GM21737 (cell line): Measurements from ENCODE around the gene BTNL8.
"Not testable (repeated sequence)": the region's sequence is repeated elsewhere in the genome, so short reads cannot be mapped to it uniquely, and the experiment has no call there.

Source experiments
- ATAC-seq: cut with Tn5 transposase; IDR thresholded peaks from one replicate; pipeline ENCODE4 v1.9.1; 2021; ENCODE audit warnings: mild to moderate bottlenecking, moderate library complexity; ENCODE audit not compliant: unreplicated experiment

Gene BTNL8

GRCh38 chr5:180874804-180875582, 24.0 kb upstream of the BTNL8 start:
- no peak for ATAC-seq

- no peak for ATAC-seq
These were observed 23.0 kb upstream of the BTNL8 start for GRCh38 chr5:180875860-180876426.

- not testable (repeated sequence) for ATAC-seq
These were observed 13.0 kb upstream of the BTNL8 start for GRCh38 chr5:180885845-180886529.

DNA sequence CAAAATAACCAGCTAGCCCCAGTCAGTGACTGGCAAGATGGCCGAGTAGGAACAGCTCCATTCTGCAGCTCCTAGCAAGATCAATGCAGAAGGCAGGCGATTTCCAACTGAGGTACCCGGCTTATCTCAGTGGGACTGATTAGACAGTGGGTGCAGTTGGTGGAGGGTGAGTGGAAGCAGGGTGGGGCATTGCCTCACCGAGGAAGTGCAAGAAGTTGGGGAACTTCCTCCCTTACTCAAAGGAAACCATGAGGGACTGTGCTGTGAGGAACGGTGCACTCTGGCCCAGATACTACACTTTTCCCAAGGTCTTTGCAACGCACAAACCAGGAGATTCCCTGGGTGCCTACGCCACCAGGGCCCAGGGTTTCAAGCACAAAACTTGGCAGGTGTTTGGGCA, 9.6 kb upstream of the BTNL8 start:
- no peak for ATAC-seq

- not testable (repeated sequence) for ATAC-seq
These were observed 3.6 kb upstream of the BTNL8 start for GRCh38 chr5:180895330-180895729.

DNA sequence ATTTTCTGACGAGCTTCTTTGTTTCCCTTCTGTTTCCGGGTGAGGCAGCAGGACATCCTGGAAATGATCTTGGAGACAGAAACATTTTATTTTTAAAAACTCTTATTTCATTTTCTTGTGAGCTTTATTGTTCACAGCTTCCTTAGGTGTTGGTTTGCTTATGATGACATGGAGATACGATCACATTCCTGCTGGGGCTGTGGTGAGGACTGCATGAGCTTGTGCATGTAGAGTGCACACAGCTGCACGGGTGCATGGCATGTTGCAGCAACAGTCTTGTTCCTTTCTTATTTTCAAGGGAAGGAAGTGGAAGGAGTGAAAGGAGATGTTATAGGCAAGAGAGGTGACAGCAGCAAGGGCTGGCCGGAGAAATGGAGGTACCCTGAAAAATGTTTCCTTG, 1.2 kb downstream of the BTNL8 start:
- no peak for ATAC-seq

GRCh38 chr5:180901319-180902009, 2.5 kb downstream of the BTNL8 start:
- ATAC-seq, result no peak

DNA sequence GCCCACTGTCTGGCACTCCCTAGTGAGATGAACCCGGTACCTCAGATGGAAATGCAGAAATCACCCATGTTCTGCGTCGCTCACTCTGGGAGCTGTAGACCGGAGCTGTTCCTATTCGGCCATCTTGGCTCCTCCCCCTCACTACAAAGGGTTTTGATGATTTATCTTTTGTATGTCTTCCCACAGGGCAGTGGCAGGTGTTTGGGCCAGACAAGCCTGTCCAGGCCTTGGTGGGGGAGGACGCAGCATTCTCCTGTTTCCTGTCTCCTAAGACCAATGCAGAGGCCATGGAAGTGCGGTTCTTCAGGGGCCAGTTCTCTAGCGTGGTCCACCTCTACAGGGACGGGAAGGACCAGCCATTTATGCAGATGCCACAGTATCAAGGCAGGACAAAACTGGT, 9.4 kb downstream of the BTNL8 start:
- no peak for ATAC-seq

DNA sequence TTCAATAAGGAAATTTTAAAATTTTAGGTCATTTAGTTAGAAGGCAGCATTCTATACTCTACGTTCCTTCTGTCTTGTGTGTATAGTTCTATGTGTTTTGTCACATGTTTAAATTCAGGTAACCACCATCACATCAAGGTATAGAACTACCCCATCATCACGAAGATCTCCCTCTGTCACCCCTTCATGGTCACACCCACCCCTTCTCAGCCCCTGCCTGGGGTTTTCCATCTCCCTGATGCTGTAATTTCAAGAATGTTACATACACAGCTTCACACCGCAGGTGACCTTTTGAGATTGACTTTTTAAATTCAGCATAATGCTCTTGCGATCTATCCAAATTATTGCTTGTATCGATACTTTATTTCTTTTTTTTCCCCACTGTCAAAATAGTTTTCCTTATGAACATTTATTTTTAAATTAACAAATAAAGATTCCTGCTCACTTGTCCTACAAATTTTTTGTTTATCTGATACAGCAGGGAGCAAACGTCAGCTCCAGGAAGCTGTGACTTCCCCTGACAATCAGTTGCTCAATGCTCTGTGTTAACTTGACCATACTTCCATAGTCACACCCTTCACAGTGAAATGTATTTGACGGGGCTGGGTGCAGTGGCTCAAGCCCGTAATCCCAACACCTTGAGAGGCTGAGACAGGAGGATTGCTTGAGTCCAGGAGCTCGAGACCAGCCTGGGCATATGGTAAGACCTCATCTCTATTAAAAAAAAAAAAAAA, 10.2 kb downstream of the BTNL8 start:
- ATAC-seq, result no peak

GRCh38 chr5:180909782-180910181, 10.8 kb downstream of the BTNL8 start:
- ATAC-seq, result no peak

DNA sequence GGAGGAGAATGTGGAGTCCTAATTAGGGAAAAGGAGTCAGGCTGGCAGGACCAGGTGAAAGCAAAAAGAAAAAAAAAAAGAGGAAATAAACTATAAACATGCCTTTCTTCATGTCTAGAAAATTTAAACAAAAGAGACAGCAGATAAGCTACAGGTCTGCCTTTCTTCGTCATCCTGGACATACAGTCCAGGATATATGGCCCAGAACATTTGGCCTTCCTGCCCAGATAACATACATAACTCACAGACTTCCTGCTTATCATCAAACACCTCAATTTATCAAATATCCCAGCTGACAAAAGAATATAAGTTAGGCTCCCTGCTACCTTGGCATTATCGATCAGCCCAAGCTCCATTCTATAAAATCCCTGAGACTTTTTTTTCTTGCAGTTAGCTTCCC, 11.2 kb downstream of the BTNL8 start:
- ATAC-seq, result no peak

- ATAC-seq, result no peak
These were observed 11.8 kb downstream of the BTNL8 start for GRCh38 chr5:180910735-180911134.

- ATAC-seq, result no peak
These were observed 15.7 kb downstream of the BTNL8 start for GRCh38 chr5:180914646-180915045.

DNA sequence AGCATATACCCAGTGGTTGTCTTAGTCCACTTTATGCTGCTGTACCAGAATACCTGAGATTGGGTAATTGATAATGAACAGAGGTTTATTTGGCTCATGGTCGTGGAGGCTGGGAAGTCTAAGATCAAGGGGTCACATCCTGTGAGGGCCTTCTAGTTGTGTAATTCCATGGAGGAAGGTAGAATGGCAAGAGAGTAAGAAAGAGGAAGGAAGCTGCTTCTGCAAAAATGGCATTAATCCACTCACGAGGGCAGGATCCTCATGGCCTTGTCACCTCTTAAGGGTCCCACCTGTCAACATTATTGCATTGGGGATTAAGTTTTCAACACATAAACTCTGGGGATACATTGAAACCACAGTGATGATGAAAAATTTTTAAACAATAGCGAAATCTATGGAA, 17.0 kb downstream of the BTNL8 start:
- no peak for ATAC-seq

GRCh38 chr5:180918380-180918779, 19.4 kb downstream of the BTNL8 start:
- no peak for ATAC-seq

DNA sequence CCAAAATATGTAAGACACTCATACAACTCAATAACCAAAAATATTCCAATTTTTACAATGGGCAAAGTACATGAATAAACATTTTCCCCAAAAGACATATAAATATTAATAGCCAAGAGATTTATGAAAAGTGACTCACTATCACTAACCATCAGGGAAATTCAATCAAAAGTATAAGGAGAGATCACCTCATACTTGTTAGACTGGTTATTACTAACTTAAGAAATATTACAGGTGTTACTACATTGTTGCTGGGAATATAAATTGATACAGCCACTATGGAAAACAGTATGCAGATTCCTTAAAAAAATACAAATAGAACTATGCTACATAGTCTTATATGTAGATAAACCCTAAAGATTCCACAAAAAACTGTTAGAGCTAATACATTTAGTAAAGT, 21.8 kb downstream of the BTNL8 start:
- no peak for ATAC-seq

GRCh38 chr5:180922932-180923331, 24.0 kb downstream of the BTNL8 start:
- no peak for ATAC-seq

DNA sequence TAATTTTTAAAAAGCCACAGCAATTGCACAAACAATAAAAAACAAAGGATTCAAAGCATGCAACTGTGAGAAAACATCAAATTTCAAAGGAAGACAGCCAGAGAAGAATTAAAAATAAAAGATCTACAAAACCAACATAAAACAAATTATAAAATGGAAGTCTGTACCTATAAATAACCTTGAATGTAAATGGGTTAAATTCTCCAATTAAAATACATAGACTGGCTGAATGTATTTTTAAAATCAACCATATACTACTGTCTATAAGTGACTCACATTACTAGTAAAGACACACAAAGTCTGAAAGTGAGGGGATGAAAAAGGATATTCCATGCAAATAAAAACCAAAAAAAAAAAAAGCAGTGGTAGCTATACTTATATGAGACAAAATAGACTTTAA, 33.7 kb downstream of the BTNL8 start:
- ATAC-seq, result no peak

DNA sequence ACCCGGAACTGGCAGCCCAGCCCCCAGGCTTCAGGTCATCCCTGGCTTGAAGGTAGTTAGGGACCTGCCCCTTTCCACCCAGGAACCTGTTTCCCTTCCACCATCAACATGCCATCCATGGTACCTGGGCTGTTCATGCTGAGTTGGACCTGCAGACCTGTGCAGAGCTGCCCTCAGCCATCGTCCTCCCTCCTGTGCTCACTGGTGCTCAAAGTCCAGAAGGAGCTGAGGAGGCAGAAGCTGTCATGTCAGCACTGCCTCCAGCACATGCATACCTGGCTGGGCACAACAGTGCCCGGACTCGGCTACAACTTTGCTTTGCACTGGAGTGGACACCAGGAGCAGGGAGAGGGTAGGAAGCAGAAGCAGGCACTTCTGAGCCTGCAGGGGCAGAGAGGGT, 36.2 kb downstream of the BTNL8 start:
- no peak for ATAC-seq

DNA sequence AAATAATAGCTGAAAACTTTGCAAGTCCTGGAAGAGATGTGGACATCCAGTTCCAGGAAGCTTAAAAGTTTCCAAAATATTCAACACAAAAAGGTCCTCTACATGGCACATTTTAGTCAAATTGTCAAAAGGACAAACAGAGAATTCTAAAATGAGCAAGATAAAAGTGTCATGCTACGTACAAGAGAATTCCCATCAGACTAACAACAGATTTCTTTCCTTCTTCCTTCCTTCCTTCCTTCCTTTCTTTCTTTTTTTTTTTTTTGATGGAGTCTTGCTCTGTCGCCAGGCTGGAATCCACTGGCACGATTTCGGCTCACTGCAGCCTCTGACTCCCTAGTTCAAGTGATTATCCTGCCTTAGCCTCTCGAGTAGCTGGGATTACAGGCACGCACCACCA, 39.3 kb downstream of the BTNL8 start:
- no peak for ATAC-seq
